Tibial nerve (tissue), 4 donors: ENCODE measurements around the gene POLR3H. TPM values are rescaled to one million over a fixed set of nuclear protein-coding genes. Genes with fewer than 3 reads are reported as not detected.

Experiments used
- DNase-seq, 2 donors: peaks; one replicate each; pipeline ENCODE4 v3.0.0-alpha.2; 2019; ENCODE audit warnings: low spot score in 2 of 2
- H3K27ac ChIP-seq, 4 donors: fragments of 200-600 bp; sonication (generic) in 3 of 4; one replicate each; pipeline ENCODE4 v1.5.1; 2017 to 2019; ENCODE audit warnings: mild to moderate bottlenecking in 1 of 4
- H3K27me3 ChIP-seq, 2 donors: fragments of 200-600 bp; sonication (generic) in 1 of 2; one replicate each; pipeline versions ENCODE4 v1.5.1 to v1.6.0; 2017 to 2019
- H3K36me3 ChIP-seq, 3 donors: fragments of 200-600 bp; sonication (generic); one replicate each; pipeline ENCODE4 v1.5.1; 2018 to 2019
- H3K4me1 ChIP-seq, 4 donors: fragments of 200-600 bp; sonication (generic) in 3 of 4; one replicate each; pipeline ENCODE4 v1.5.1; 2017 to 2019
- H3K4me3 ChIP-seq, 4 donors: fragments of 200-600 bp; sonication (generic) in 3 of 4; one replicate each; pipeline ENCODE4 v1.5.1; 2017 to 2019; ENCODE audit warnings: mild to moderate bottlenecking in 1 of 4, moderate library complexity in 1 of 4
- H3K9me3 ChIP-seq, 4 donors: fragments of 200-600 bp; sonication (generic) in 3 of 4; one replicate each; pipeline ENCODE4 v1.5.1; 2017 to 2019
- EP300 ChIP-seq, 2 donors: sonication (generic); formaldehyde crosslinking; IDR thresholded peaks; one replicate each; pipeline ENCODE4 v1.6.1; 2017; ENCODE audit warnings: antibody characterized with exemption in 2 of 2, mild to moderate bottlenecking in 1 of 2
- POLR2A ChIP-seq, 2 donors: fragments of 450-650 bp; IDR thresholded peaks; one replicate each; pipeline ENCODE4 v1.6.1; 2017; ENCODE audit warnings: antibody characterized with exemption in 2 of 2, mild to moderate bottlenecking in 2 of 2, moderate library complexity in 2 of 2
- WGBS, 2 donors: methylation state at CpG; one replicate each; pipeline ENCODE4 v1.1.5; 2018; 5-methylcytosine and 5-hydroxymethylcytosine counted together
- total RNA-seq, 4 donors: library from RNA; depleted of rRNA; stranded (reverse); fragments of >200 nt; gene quantifications; one replicate each; pipeline ENCODE4 v1.1.0, GENCODE V29; 2016
- TF ChIP-seq, protein P1 (sequence below), 5 experiments: fragments of 200-600 bp in 3 of 5; fragments of 450-650 bp in 2 of 5; sonication (generic) in 3 of 5; IDR thresholded peaks; one replicate each; pipeline ENCODE4 v1.5.1; 2016 to 2019; ENCODE audit warnings: antibody characterized with exemption in 5 of 5, mild to moderate bottlenecking in 3 of 5, moderate library complexity in 2 of 5

Gene POLR3H
- total RNA-seq, 4 donors from 2014 or later, result 26.6 to 33.6 (median 27.5) TPM

GRCh38 chr22:41571786-41572185, 27.5 kb upstream of the POLR3H start:
- no peak for DNase-seq
- WGBS, 2 donors, result 92 to 96% methylated on average over 14 of the region's 14 CpGs
- no peak overlapping the region for H3K27ac ChIP-seq
- H3K4me1 ChIP-seq, result peaks cover 0 to 19% (median 0%) of the 10 kb centered on the region in 4 donors
- H3K9me3 ChIP-seq, result no peaks in the 10 kb centered on the region
- no peaks in the 10 kb centered on the region for H3K27me3 ChIP-seq
- TF ChIP-seq, protein P1, sequence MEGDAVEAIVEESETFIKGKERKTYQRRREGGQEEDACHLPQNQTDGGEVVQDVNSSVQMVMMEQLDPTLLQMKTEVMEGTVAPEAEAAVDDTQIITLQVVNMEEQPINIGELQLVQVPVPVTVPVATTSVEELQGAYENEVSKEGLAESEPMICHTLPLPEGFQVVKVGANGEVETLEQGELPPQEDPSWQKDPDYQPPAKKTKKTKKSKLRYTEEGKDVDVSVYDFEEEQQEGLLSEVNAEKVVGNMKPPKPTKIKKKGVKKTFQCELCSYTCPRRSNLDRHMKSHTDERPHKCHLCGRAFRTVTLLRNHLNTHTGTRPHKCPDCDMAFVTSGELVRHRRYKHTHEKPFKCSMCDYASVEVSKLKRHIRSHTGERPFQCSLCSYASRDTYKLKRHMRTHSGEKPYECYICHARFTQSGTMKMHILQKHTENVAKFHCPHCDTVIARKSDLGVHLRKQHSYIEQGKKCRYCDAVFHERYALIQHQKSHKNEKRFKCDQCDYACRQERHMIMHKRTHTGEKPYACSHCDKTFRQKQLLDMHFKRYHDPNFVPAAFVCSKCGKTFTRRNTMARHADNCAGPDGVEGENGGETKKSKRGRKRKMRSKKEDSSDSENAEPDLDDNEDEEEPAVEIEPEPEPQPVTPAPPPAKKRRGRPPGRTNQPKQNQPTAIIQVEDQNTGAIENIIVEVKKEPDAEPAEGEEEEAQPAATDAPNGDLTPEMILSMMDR (IDR thresholded peaks at IDR 0.05), result no peak
- TF ChIP-seq EP300 (IDR thresholded peaks at IDR 0.05) (no peak), POLR2A (IDR thresholded peaks at IDR 0.05) (no peak)
- H3K36me3 ChIP-seq, result peaks cover 0 to 25% (median 0%) of the 10 kb centered on the region in 3 donors
- H3K4me3 ChIP-seq, result no peak overlapping the region

DNA sequence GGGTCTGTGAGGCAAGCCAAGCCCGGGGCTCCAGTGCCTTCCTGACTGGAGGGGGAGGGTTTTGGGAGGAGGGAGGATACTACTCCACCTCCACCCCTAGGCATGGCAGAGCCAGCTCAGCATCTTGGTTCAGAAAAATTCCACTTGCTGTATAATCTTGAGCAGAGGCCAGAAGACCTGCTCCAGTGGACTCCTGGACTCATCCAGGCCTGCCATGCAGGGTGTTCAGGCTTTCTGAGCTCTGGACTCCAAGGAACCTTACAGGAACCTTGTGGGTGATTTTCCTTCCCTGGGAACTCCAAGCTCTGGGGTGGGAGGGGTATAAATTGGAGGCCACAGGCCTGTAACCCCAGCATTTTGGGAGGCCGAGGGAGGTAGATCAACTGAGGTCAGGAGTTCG, 26.0 kb upstream of the POLR3H start:
- WGBS, 2 donors, result 76 to 77% methylated on average over 3 of the region's 3 CpGs
- Histone ChIP-seq H3K36me3 (peaks cover 0 to 9% (median 0%) of the 10 kb centered on the region in 3 donors), H3K27me3 (no peaks in the 10 kb centered on the region), H3K27ac (no peak overlapping the region), H3K9me3 (no peaks in the 10 kb centered on the region), H3K4me1 (peaks cover 0 to 22% (median 0%) of the 10 kb centered on the region in 4 donors), H3K4me3 (no peak overlapping the region)
- TF ChIP-seq, protein P1 (IDR thresholded peaks at IDR 0.05), result no peak
- TF ChIP-seq EP300 (IDR thresholded peaks at IDR 0.05) (no peak), POLR2A (IDR thresholded peaks at IDR 0.05) (no peak)
- no peak for DNase-seq

GRCh38 chr22:41568811-41569210, 24.5 kb upstream of the POLR3H start:
- Histone ChIP-seq H3K4me1 (peaks cover 0 to 16% (median 0%) of the 10 kb centered on the region in 4 donors), H3K9me3 (no peaks in the 10 kb centered on the region), H3K27me3 (no peaks in the 10 kb centered on the region), H3K27ac (no peak overlapping the region), H3K4me3 (no peak overlapping the region), H3K36me3 (no peaks in the 10 kb centered on the region)
- no peak for TF ChIP-seq POLR2A (IDR thresholded peaks at IDR 0.05)
- TF ChIP-seq, protein P1 (IDR thresholded peaks at IDR 0.05), result no peak
- no peak for TF ChIP-seq EP300 (IDR thresholded peaks at IDR 0.05)
- DNase-seq, result no peak
- 68 to 69% methylated on average over 7 of the region's 7 CpGs for WGBS, 2 donors

DNA sequence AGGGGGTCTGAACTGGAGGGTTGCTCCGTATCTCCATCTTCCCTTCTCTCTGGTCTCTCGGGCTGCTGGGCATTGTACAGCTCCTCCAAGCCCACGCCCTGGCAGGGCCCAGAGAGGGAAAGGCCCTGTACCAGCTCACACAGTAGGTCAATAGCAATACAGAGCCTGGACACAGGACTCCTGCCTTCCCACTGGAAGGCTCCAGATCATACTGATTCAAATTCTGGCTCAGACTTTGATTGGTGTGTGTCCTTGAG, 23.2 kb upstream of the POLR3H start:
- H3K4me1 ChIP-seq, result peaks cover 0 to 24% (median 0%) of the 10 kb centered on the region in 4 donors
- no peaks in the 10 kb centered on the region for H3K27me3 ChIP-seq
- 41 to 57% methylated on average over 3 of the region's 3 CpGs for WGBS, 2 donors
- no peaks in the 10 kb centered on the region for H3K36me3 ChIP-seq
- H3K9me3 ChIP-seq, result no peaks in the 10 kb centered on the region
- H3K4me3 ChIP-seq, result no peak overlapping the region
- peak overlapping the region in 1 of 4 donors; percentile 11 for H3K27ac ChIP-seq
- DNase-seq, result no peak
- TF ChIP-seq EP300 (IDR thresholded peaks at IDR 0.05) (no peak), POLR2A (IDR thresholded peaks at IDR 0.05) (no peak)
- TF ChIP-seq, protein P1 (IDR thresholded peaks at IDR 0.05), result no peak

- H3K4me1 ChIP-seq, result peaks cover 0 to 31% (median 4%) of the 10 kb centered on the region in 4 donors
These were observed 21.3 kb upstream of the POLR3H start for GRCh38 chr22:41565403-41566054.

More at GRCh38 chr22:41565403-41566054, 21.3 kb upstream of the POLR3H start:
- H3K27me3 ChIP-seq, result no peaks in the 10 kb centered on the region
- no peak for DNase-seq
- no peak for TF ChIP-seq EP300 (IDR thresholded peaks at IDR 0.05)
- TF ChIP-seq, protein P1 (IDR thresholded peaks at IDR 0.05), result no peak
- no peak for TF ChIP-seq POLR2A (IDR thresholded peaks at IDR 0.05)
- no peaks in the 10 kb centered on the region for H3K9me3 ChIP-seq
- H3K27ac ChIP-seq, result peak overlapping the region in 2 of 4 donors; percentile 17 to 18
- 49 to 50% methylated on average over 8 of the region's 8 CpGs for WGBS, 2 donors
- H3K4me3 ChIP-seq, result no peak overlapping the region
- H3K36me3 ChIP-seq, result no peaks in the 10 kb centered on the region
